Stomach (tissue), 9 donors: Measurements from ENCODE around the gene SLC4A11. TPM values are rescaled to one million over a fixed set of nuclear protein-coding genes. Genes with fewer than 3 reads are reported as not detected.

Experiments
- DNase-seq, 2 donors: peaks; one replicate each; pipeline versions ENCODE4 v3.0.0 to v3.0.0-alpha.2; 2013 to 2019
- H3K27ac ChIP-seq, 5 donors: fragments of 200-600 bp in 4 of 5; sonication (generic) in 4 of 5; one replicate each; pipeline ENCODE4 v1.5.1; 2013 to 2019; ENCODE audit warnings: mild to moderate bottlenecking in 1 of 5, moderate library complexity in 1 of 5
- H3K27me3 ChIP-seq, 3 donors: fragments of 200-600 bp; sonication (generic); one replicate each; pipeline ENCODE4 v1.5.1; 2017 to 2019; ENCODE audit warnings: mixed run types in 1 of 3
- H3K36me3 ChIP-seq, 4 donors: fragments of 200-600 bp; sonication (generic); 1 replicate in 3 of 4; 2 replicates in 1 of 4; pipeline ENCODE4 v1.5.1; 2016 to 2019
- H3K4me1 ChIP-seq, 4 donors: fragments of 200-600 bp; sonication (generic); one replicate each; pipeline ENCODE4 v1.5.1; 2016 to 2019
- H3K4me3 ChIP-seq, 4 donors: fragments of 200-600 bp; sonication (generic) in 3 of 4; one replicate each; pipeline ENCODE4 v1.5.1; 2016 to 2019; ENCODE audit warnings: mild to moderate bottlenecking in 1 of 4
- H3K9me3 ChIP-seq, 4 donors: fragments of 200-600 bp; sonication (generic); one replicate each; pipeline ENCODE4 v1.5.1; 2016 to 2019
- CTCF ChIP-seq, 7 experiments: fragments of 450-650 bp in 4 of 7; fragments of 200-600 bp in 3 of 7; sonication (generic) in 3 of 7; IDR thresholded peaks; one replicate each; pipeline ENCODE4 v1.5.1; 2016 to 2019; ENCODE audit warnings: antibody characterized with exemption in 7 of 7, control low read depth in 2 of 7, mild to moderate bottlenecking in 1 of 7
- EP300 ChIP-seq: sonication (generic); formaldehyde crosslinking; IDR thresholded peaks from one replicate; pipeline ENCODE4 v1.6.1; 2017; ENCODE audit warnings: antibody characterized with exemption
- POLR2A ChIP-seq, 4 donors: fragments of 450-650 bp; IDR thresholded peaks; one replicate each; pipeline ENCODE4 v1.6.1; 2016; ENCODE audit warnings: antibody characterized with exemption in 4 of 4, control low read depth in 2 of 4, mild to moderate bottlenecking in 1 of 4, moderate library complexity in 1 of 4
- POLR2AphosphoS5 ChIP-seq, 3 donors: sonication (generic); formaldehyde crosslinking; IDR thresholded peaks; one replicate each; pipeline ENCODE4 v1.6.1; 2016; ENCODE audit warnings: antibody characterized with exemption in 3 of 3
- WGBS, 5 donors: extraction: QIAGEN DNeasy Blood & Tissue Kit in 3 of 5; methylation state at CpG; one replicate each; pipeline versions ENCODE4 v1.1.5 to v1.1.7; 2013 to 2018; 5-methylcytosine and 5-hydroxymethylcytosine counted together
- intact Hi-C: fragments of 100-400 bp; cut with DNase I; formaldehyde crosslinking; loops from one replicate; pipeline ENCODE4 v1.15.1; 2023; ENCODE audit warnings: low total_unique reads
- polyA plus RNA-seq, 3 donors: library from polyadenylated mRNA; stranded (reverse); fragments of 200-250 nt; gene quantifications; one replicate each; pipeline ENCODE4 v1.2.3, GENCODE V29; 2013
- total RNA-seq, 5 donors: library from RNA; depleted of rRNA; stranded (reverse); fragments of >200 nt; gene quantifications; one replicate each; pipeline versions ENCODE4 v1.1.0 to v1.2.3, GENCODE V29; 2014 to 2016
- donor health status: healthy with polysubstance abuse.
- donor health status: Bipolar disorder and iron deficiency.
- donor health status: healthy.

SLC4A11 gene
- total and polyA plus RNA-seq, 8 donors, result 0.37 to 22.3 (median 5.8) TPM; not detected in 1

DNA sequence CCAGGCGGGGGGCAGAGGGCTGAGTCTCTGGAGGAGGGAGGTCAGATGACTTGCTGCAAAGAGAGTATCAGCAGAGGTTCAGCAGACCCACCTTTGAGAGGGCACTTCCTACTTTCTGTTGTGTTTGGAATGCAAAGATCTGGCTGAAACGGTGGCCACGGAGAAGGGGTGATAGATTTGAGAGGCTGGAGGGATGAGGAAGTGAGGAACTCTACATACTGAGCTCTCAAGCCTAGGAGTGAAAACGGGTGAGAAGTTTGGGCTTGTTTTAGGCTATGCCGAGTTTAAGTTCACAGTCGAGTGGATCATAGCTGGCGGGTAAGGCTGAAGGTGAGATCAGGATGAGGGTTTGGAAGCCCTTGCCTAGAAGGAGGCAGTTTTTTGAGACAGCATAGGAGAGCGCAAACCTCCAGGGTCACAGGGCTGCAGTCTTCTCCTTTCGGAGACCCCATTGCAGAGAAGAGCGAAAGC, 30.2 kb downstream of the SLC4A11 start:
- intact Hi-C loops, result no loop called here
- Histone ChIP-seq H3K27me3 (no peaks in the 10 kb centered on the region), H3K36me3 (peaks cover 0 to 9% (median 9%) of the 10 kb centered on the region in 4 donors), H3K27ac (peak overlapping the region; percentile 83 to 91 (median 87)), H3K4me3 (peak overlapping the region; percentile 73 to 94 (median 86)), H3K9me3 (no peaks in the 10 kb centered on the region), H3K4me1 (peaks cover 11 to 34% (median 25%) of the 10 kb centered on the region in 4 donors)
- TF ChIP-seq POLR2A (IDR thresholded peaks at IDR 0.05), result no peak
- no peak for TF ChIP-seq EP300
- no peak for TF ChIP-seq CTCF (IDR thresholded peaks at IDR 0.05)
- TF ChIP-seq POLR2AphosphoS5 (IDR thresholded peaks at IDR 0.05), result no peak
- peak in 1 of 2 donors; percentile 32 for DNase-seq
- 1 to 5% (median 2%) methylated on average over 9 to 10 of the region's 10 CpGs for WGBS, 5 donors

GRCh38 chr20:3204124-3204794, 34.7 kb downstream of the SLC4A11 start, which contains the start of gene DDRGK1:
Gene DDRGK1 (minus strand): TSS chr20:3204682. CDS start chr20:3204627, 55 bp downstream.
- peak within 1 kb of the TSS; percentile 80 to 91 (median 86) for H3K4me3 ChIP-seq
- H3K27ac ChIP-seq, result peak within 1 kb of the TSS; percentile 90 to 98 (median 94)
- 0 to 1% (median 0%) methylated on average over 20 to 48 of the region's 48 CpGs for WGBS, 5 donors
- no peaks in the 10 kb centered on the region for H3K9me3 ChIP-seq
- peak; percentile 93 to 94 for DNase-seq
- H3K36me3 ChIP-seq, result peaks cover 16 to 35% (median 32%) of the 10 kb centered on the region in 4 donors
- TF ChIP-seq EP300, result no peak
- peak in 1 of 7 experiments; percentile 7 for TF ChIP-seq CTCF (IDR thresholded peaks at IDR 0.05)
- peak; percentile 11 to 84 (median 65) for TF ChIP-seq POLR2AphosphoS5 (IDR thresholded peaks at IDR 0.05)
- peak in 1 of 4 donors; percentile 59 for TF ChIP-seq POLR2A (IDR thresholded peaks at IDR 0.05)
- no peaks in the 10 kb centered on the region for H3K27me3 ChIP-seq
- intact Hi-C loops, result no loop called here
- H3K4me1 ChIP-seq, result peaks cover 15 to 34% (median 30%) of the 10 kb centered on the region in 4 donors

GRCh38 chr20:3203315-3204123, 35.5 kb downstream of the SLC4A11 start:
- peak overlapping the region; percentile 90 to 98 (median 94) for H3K27ac ChIP-seq
- H3K4me1 ChIP-seq, result peaks cover 15 to 32% (median 27%) of the 10 kb centered on the region in 4 donors
- no peaks in the 10 kb centered on the region for H3K9me3 ChIP-seq
- intact Hi-C loops, result no loop called here
- no peak for TF ChIP-seq EP300
- no peak for TF ChIP-seq CTCF (IDR thresholded peaks at IDR 0.05)
- no peak for TF ChIP-seq POLR2A (IDR thresholded peaks at IDR 0.05)
- no peak for TF ChIP-seq POLR2AphosphoS5 (IDR thresholded peaks at IDR 0.05)
- DNase-seq, result peak; percentile 33 to 58
- H3K27me3 ChIP-seq, result no peaks in the 10 kb centered on the region
- 4 to 16% (median 8%) methylated on average over 28 to 31 of the region's 31 CpGs for WGBS, 5 donors
- peak overlapping the region; percentile 80 to 91 (median 86) for H3K4me3 ChIP-seq
- peaks cover 22 to 43% (median 40%) of the 10 kb centered on the region in 4 donors for H3K36me3 ChIP-seq

DNA sequence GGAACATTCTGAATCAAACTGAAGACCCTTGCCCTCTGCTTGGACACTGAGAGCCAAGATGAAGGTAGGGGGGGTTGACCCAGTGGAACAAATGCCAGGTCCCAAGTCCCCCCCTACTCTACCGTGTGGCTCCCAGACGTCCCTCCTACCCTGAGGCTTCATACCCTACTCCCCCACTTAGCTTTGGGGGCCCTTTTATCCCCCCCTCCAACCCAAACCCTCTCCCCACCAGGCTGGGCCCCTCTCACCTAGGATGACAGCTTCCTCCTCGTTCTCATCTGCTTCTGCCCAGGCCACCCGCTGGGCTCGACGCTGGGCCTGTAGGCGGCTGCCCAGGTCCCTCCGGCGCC, 36.0 kb downstream of the SLC4A11 start:
- 27 to 45% (median 43%) methylated on average over 6 to 9 of the region's 9 CpGs for WGBS, 5 donors
- H3K9me3 ChIP-seq, result no peaks in the 10 kb centered on the region
- no peak for DNase-seq
- H3K4me3 ChIP-seq, result peak overlapping the region; percentile 80 to 91 (median 86)
- peaks cover 10 to 26% (median 21%) of the 10 kb centered on the region in 4 donors for H3K4me1 ChIP-seq
- H3K27ac ChIP-seq, result peak overlapping the region; percentile 90 to 98 (median 94)
- H3K36me3 ChIP-seq, result peaks cover 22 to 48% (median 46%) of the 10 kb centered on the region in 4 donors
- no peaks in the 10 kb centered on the region for H3K27me3 ChIP-seq
- TF ChIP-seq CTCF (IDR thresholded peaks at IDR 0.05), result no peak
- TF ChIP-seq EP300, result no peak
- TF ChIP-seq POLR2A (IDR thresholded peaks at IDR 0.05), result no peak
- TF ChIP-seq POLR2AphosphoS5 (IDR thresholded peaks at IDR 0.05), result no peak
- intact Hi-C loops, result no loop called here
